Body of pancreas (tissue), 4 donors: Measurements from ENCODE around the gene HDAC8.

ENCODE experiments used
- POLR2A ChIP-seq, 3 donors: fragments of 450-650 bp; IDR thresholded peaks; one replicate each; pipeline ENCODE4 v1.6.1; 2016; ENCODE audit warnings: antibody characterized with exemption in 3 of 3, mild to moderate bottlenecking in 2 of 3
- TF ChIP-seq, protein P1 (sequence below), 7 experiments: fragments of 450-650 bp in 4 of 7; fragments of 200-600 bp in 3 of 7; sonication (generic) in 3 of 7; IDR thresholded peaks; one replicate each; pipeline ENCODE4 v1.5.1; 2016 to 2019; ENCODE audit warnings: antibody characterized with exemption in 7 of 7

DNA sequence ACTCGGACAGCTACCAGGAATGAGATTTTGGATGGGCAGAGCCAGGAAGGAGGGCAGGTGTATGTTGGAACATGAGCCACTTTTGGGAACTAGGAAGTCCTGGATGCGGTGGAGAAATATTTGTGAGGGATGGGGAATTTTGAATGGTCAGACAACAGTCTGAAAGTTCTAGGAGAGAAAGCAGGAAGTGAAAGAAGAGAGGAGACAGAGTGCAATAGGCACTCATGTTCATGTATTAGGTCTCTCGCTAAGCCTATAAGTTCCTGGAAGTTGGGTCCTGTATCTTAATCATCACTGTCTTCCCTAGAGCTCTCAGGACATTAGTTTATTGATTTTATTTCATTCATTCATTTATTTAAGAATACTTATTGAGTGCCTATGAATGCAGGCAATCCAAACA lies 201.2 kb downstream of the HDAC8 start:
- TF ChIP-seq, protein P1, sequence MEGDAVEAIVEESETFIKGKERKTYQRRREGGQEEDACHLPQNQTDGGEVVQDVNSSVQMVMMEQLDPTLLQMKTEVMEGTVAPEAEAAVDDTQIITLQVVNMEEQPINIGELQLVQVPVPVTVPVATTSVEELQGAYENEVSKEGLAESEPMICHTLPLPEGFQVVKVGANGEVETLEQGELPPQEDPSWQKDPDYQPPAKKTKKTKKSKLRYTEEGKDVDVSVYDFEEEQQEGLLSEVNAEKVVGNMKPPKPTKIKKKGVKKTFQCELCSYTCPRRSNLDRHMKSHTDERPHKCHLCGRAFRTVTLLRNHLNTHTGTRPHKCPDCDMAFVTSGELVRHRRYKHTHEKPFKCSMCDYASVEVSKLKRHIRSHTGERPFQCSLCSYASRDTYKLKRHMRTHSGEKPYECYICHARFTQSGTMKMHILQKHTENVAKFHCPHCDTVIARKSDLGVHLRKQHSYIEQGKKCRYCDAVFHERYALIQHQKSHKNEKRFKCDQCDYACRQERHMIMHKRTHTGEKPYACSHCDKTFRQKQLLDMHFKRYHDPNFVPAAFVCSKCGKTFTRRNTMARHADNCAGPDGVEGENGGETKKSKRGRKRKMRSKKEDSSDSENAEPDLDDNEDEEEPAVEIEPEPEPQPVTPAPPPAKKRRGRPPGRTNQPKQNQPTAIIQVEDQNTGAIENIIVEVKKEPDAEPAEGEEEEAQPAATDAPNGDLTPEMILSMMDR (IDR thresholded peaks at IDR 0.05), result no peak
- TF ChIP-seq POLR2A (IDR thresholded peaks at IDR 0.05), result no peak
